Testis (tissue), 3 donors: ENCODE measurements around the gene RAB29. TPM values are rescaled to one million over a fixed set of nuclear protein-coding genes. Genes with fewer than 3 reads are reported as not detected.
A peak's percentile ranks its signal among the peaks of the same experiment; 100 is the strongest.

Experiments
- DNase-seq: peaks from one replicate; pipeline ENCODE4 v3.0.0-alpha.2; 2019
- H3K27ac ChIP-seq, 2 donors: fragments of 200-600 bp; sonication (generic); one replicate each; pipeline ENCODE4 v1.5.1; 2019
- H3K27me3 ChIP-seq: fragments of 200-600 bp; sonication (generic); one replicate; pipeline ENCODE4 v1.5.1; 2019
- H3K36me3 ChIP-seq: fragments of 200-600 bp; sonication (generic); one replicate; pipeline ENCODE4 v1.5.1; 2017; ENCODE audit warnings: low read depth; ENCODE audit errors: missing control alignments
- H3K4me1 ChIP-seq: fragments of 200-600 bp; sonication (generic); one replicate; pipeline ENCODE4 v1.5.1; 2019
- H3K4me3 ChIP-seq, 2 donors: fragments of 200-600 bp; sonication (generic); one replicate each; pipeline ENCODE4 v1.5.1; 2017 to 2019
- H3K9me3 ChIP-seq: fragments of 200-600 bp; sonication (generic); one replicate; pipeline ENCODE4 v1.5.1; 2017
- CTCF ChIP-seq, 3 experiments: fragments of 450-650 bp in 2 of 3; fragments of 200-600 bp in 1 of 3; sonication (generic) in 1 of 3; IDR thresholded peaks; one replicate each; pipeline ENCODE4 v1.5.1; 2016 to 2019; ENCODE audit warnings: antibody characterized with exemption in 3 of 3, mild to moderate bottlenecking in 2 of 3, moderate library complexity in 1 of 3
- POLR2A ChIP-seq: fragments of 450-650 bp; IDR thresholded peaks from one replicate; pipeline ENCODE4 v1.6.1; 2017; ENCODE audit warnings: antibody characterized with exemption, mild to moderate bottlenecking, moderate library complexity
- WGBS, 2 donors: methylation state at CpG; one replicate each; pipeline ENCODE4 v1.1.5; 2018; 5-methylcytosine and 5-hydroxymethylcytosine counted together
- intact Hi-C: fragments of 100-400 bp; cut with DNase I; formaldehyde crosslinking; loops from one replicate; pipeline ENCODE4 v1.15.1; 2023; ENCODE audit warnings: low total_unique reads
- polyA plus RNA-seq: library from polyadenylated mRNA; stranded (reverse); fragments of 350-450 nt; fragmentation: Illumina TruSeq; extraction: RNeasy Lipid Tissue Mini Kit (QIAGEN cat#74804); gene quantifications from one replicate; pipeline ENCODE4 v1.2.3, GENCODE V29; 2014; ENCODE audit warnings: low read depth, low replicate concordance; ENCODE audit not compliant: insufficient read depth
- total RNA-seq, 2 donors: library from RNA; depleted of rRNA; stranded (reverse); fragments of >200 nt; gene quantifications; one replicate each; pipeline ENCODE4 v1.2.3, GENCODE V29; 2016

Gene RAB29
- total and polyA plus RNA-seq, 3 donors from 2014 or later = 7.4 to 10.8 (median 8.3) TPM

GRCh38 chr1:205774198-205775014 lies 876 bp downstream of the RAB29 start:
- H3K4me1 ChIP-seq = peaks cover 3% of the 10 kb centered on the region
- no peaks in the 10 kb centered on the region for H3K27me3 ChIP-seq
- H3K36me3 ChIP-seq = no peaks in the 10 kb centered on the region
- TF ChIP-seq CTCF (IDR thresholded peaks at IDR 0.05) (no peak), POLR2A (no peak)
- H3K27ac ChIP-seq = peak overlapping the region in 1 of 2 donors; percentile 28
- peak; percentile 19 for DNase-seq
- peak overlapping the region; percentile 75 to 80 for H3K4me3 ChIP-seq
- intact Hi-C loops = no loop called here
- 16 to 22% methylated on average over 21 to 36 of the region's 36 CpGs for WGBS, 2 donors
- H3K9me3 ChIP-seq = no peaks in the 10 kb centered on the region

DNA sequence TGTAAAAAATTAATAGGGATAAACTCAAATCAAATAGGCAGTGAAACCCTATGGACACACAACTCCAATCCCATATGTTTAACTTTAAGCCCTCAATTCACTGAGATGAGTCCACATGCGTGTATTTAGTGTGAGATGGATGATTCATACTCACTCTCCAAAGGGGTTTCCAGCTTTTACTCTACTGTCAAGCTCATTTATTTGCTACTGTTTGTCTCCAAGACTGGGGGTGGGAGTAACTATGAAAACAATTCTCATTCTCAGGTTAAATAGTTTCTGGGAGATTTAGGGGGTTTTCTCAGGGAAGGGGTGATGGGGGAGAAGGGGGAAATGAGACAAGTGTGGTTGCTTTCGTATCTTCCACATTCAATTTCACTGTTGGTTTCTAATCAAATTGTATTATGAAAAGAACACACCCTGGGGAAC lies 2.7 kb downstream of the RAB29 start:
- 89 to 93% methylated on average over 2 of the region's 2 CpGs for WGBS, 2 donors
- H3K27me3 ChIP-seq = no peaks in the 10 kb centered on the region
- intact Hi-C loops = no loop called here
- peaks cover 3% of the 10 kb centered on the region for H3K4me1 ChIP-seq
- TF ChIP-seq POLR2A = no peak
- TF ChIP-seq CTCF (IDR thresholded peaks at IDR 0.05) = no peak
- H3K36me3 ChIP-seq = no peaks in the 10 kb centered on the region
- no peak for DNase-seq
- H3K4me3 ChIP-seq = no peak overlapping the region
- no peak overlapping the region for H3K27ac ChIP-seq
- no peaks in the 10 kb centered on the region for H3K9me3 ChIP-seq

DNA sequence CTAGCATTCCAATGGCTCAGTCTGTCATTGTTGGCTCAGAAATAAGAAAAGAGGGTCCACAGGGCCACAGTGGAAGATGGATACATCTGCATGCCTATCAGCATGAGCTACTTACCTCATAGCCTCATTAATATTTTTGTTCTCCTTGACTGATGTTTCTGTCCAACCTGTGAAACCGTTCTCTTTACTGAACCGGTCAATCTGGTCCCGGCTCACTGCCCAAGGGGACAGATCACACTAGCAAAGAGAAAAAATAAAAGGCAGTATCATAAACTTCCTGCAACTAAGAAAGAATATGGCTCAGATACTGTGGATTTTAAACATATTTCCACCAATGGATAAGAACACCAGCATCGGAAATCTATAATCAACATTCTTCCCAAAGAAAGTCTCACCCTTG lies 4.7 kb downstream of the RAB29 start:
- TF ChIP-seq POLR2A (no peak), CTCF (IDR thresholded peaks at IDR 0.05) (no peak)
- DNase-seq = no peak
- Histone ChIP-seq H3K27me3 (no peaks in the 10 kb centered on the region), H3K27ac (no peak overlapping the region), H3K4me1 (peaks cover 3% of the 10 kb centered on the region), H3K9me3 (no peaks in the 10 kb centered on the region), H3K4me3 (no peak overlapping the region), H3K36me3 (no peaks in the 10 kb centered on the region)
- intact Hi-C loops = no loop called here
- WGBS, 2 donors = 87 to 88% methylated on average over 4 of the region's 4 CpGs

- intact Hi-C loops = no loop called here
- H3K4me3 ChIP-seq = no peak overlapping the region
- H3K4me1 ChIP-seq = peaks cover 3% of the 10 kb centered on the region
- 88 to 89% methylated on average over 8 of the region's 8 CpGs for WGBS, 2 donors
- TF ChIP-seq CTCF (IDR thresholded peaks at IDR 0.05) (no peak), POLR2A (no peak)
- DNase-seq = no peak
- H3K27ac ChIP-seq = no peak overlapping the region
- H3K27me3 ChIP-seq = no peaks in the 10 kb centered on the region
- no peaks in the 10 kb centered on the region for H3K36me3 ChIP-seq
- H3K9me3 ChIP-seq = no peaks in the 10 kb centered on the region
These were observed 5.5 kb downstream of the RAB29 start for GRCh38 chr1:205769641-205770365.
